K562 (cell line): ENCODE data around the gene CDC37. TPM values are rescaled to one million over a fixed set of nuclear protein-coding genes. Genes with fewer than 3 reads are reported as not detected.

Source experiments
- CREB1 ChIP-seq, 2 experiments: sonication (generic) in 1 of 2; formaldehyde crosslinking in 1 of 2; IDR thresholded peaks; 2 replicates each; pipeline versions ENCODE4 v1.6.1 to v1.8.0; 2012 to 2022; ENCODE audit warnings: inconsistent platforms in 1 of 2, mild to moderate bottlenecking in 1 of 2, missing genetic modification reagents in 1 of 2, moderate library complexity in 1 of 2
- GATAD2A ChIP-seq: fragments of 450-650 bp; IDR thresholded peaks from 2 replicates; pipeline ENCODE4 v1.6.1; 2017
- MTA3 ChIP-seq: fragments of 450-650 bp; formaldehyde crosslinking; IDR thresholded peaks from 2 replicates; pipeline ENCODE4 v1.6.1; 2017; ENCODE audit warnings: mild to moderate bottlenecking, borderline replicate concordance
- POLR2AphosphoS2 ChIP-seq: IDR thresholded peaks from 2 replicates; pipeline ENCODE4 v1.6.1; 2012; ENCODE audit warnings: low read length, improper control_type of control experiment
- RBM17 ChIP-seq: fragments of 200-400 bp; formaldehyde crosslinking; IDR thresholded peaks from 2 replicates; pipeline ENCODE4 v1.6.1; 2017; ENCODE audit warnings: low read depth, mild to moderate bottlenecking, low read length, borderline replicate concordance
- TAF1 ChIP-seq: IDR thresholded peaks from 2 replicates; pipeline ENCODE4 v1.6.1; 2011; ENCODE audit warnings: mild to moderate bottlenecking, low read length, moderate library complexity; ENCODE audit not compliant: insufficient read depth, control insufficient read depth, severe bottlenecking; ENCODE audit errors: extremely low read depth
- ZFPM2 ChIP-seq: fragments of 250-450 bp; sonication (Bioruptor Pico); IDR thresholded peaks from 2 replicates; pipeline ENCODE4 v1.5.1; 2022; ENCODE audit warnings: mild to moderate bottlenecking
- ZNF184 ChIP-seq: sonication (generic); formaldehyde crosslinking; IDR thresholded peaks from 2 replicates; pipeline ENCODE4 v1.5.0; 2020; ENCODE audit warnings: missing genetic modification reagents
- ZNF23 ChIP-seq: fragments of 250-450 bp; sonication (Bioruptor Pico); IDR thresholded peaks from 2 replicates; pipeline ENCODE4 v1.4.0; 2020; ENCODE audit warnings: mild to moderate bottlenecking
- ZNF232 ChIP-seq: sonication (generic); formaldehyde crosslinking; IDR thresholded peaks from 2 replicates; pipeline ENCODE4 v1.8.0; 2022; ENCODE audit warnings: mild to moderate bottlenecking, missing genetic modification reagents
- ZNF431 ChIP-seq: sonication (generic); formaldehyde crosslinking; IDR thresholded peaks from 2 replicates; pipeline ENCODE4 v1.8.0; 2022; ENCODE audit warnings: mild to moderate bottlenecking, missing genetic modification reagents
- polyA plus RNA-seq, 8 experiments: library from polyadenylated mRNA; depleted of rRNA in 4 of 8; stranded (reverse) in 5 of 8; unstranded in 3 of 8; fragments of >200 nt; fragmentation: Nextera tagmentation in 2 of 8; fragmentation: Illumina TruSeq in 1 of 8; extraction: Ambion mirVana in 2 of 8; extraction: Trizol in 1 of 8; gene quantifications; 2 replicates each; pipeline versions ENCODE4 v1.2.1 to v1.2.3, GENCODE V29; 2011 to 2014; ENCODE audit warnings: inconsistent platforms in 1 of 8, missing spikeins in 1 of 8
- total RNA-seq, 7 experiments: library from RNA; depleted of rRNA in 6 of 7; stranded (reverse); fragments of >200 nt in 6 of 7; fragmentation: Illumina TruSeq in 2 of 7; extraction: Trizol in 2 of 7; gene quantifications; 2 replicates each; pipeline versions ENCODE4 v1.2.1 to v1.2.3, GENCODE V29; 2011 to 2021; ENCODE audit warnings: low replicate concordance in 1 of 7
- TF ChIP-seq, protein P1 (sequence below), 2 experiments: IDR thresholded peaks in 1 of 2; conservative IDR thresholded peaks in 1 of 2; 2 replicates each; pipeline ENCODE4 v1.6.1; 2016; ENCODE audit warnings: low read depth in 2 of 2, mild to moderate bottlenecking in 1 of 2, missing compliant biosample characterization in 1 of 2, missing genetic modification characterization in 1 of 2, moderate library complexity in 1 of 2
- TF ChIP-seq, protein P2 (sequence below): fragments of 250-450 bp; sonication (Bioruptor Pico); IDR thresholded peaks from 2 replicates; pipeline ENCODE4 v1.5.0; 2022; ENCODE audit warnings: mild to moderate bottlenecking
- TF ChIP-seq, protein P3 (sequence below), 2 experiments: fragments of 250-450 bp in 1 of 2; fragments of 450-650 bp in 1 of 2; sonication (Bioruptor Pico) in 1 of 2; IDR thresholded peaks; 2 replicates each; pipeline versions ENCODE4 v1.6.1 to v1.8.0; 2016 to 2021; ENCODE audit warnings: mild to moderate bottlenecking in 2 of 2, moderate library complexity in 2 of 2, missing compliant biosample characterization in 1 of 2, missing genetic modification characterization in 1 of 2
- TF ChIP-seq, protein P4 (sequence below): sonication (generic); formaldehyde crosslinking; IDR thresholded peaks from 2 replicates; pipeline ENCODE4 v1.8.1; 2023; ENCODE audit warnings: mild to moderate bottlenecking, missing genetic modification reagents, moderate library complexity
- TF ChIP-seq, protein P5 (sequence below): conservative IDR thresholded peaks from 2 replicates; pipeline ENCODE4 v1.6.1; 2011; ENCODE audit warnings: low read depth, mild to moderate bottlenecking, low read length; ENCODE audit not compliant: control insufficient read depth
- TF ChIP-seq, protein P6 (sequence below): fragments of 450-650 bp; conservative IDR thresholded peaks from 2 replicates; pipeline ENCODE4 v1.6.1; 2016; ENCODE audit warnings: missing genetic modification characterization, low read depth, mild to moderate bottlenecking, control low read depth, missing compliant biosample characterization

Gene CDC37
- total and polyA plus RNA-seq, 9 of the 15 experiments (the other 6 are each of a cell fraction or from before 2014, with no cell fraction given), result 6.6 to 538 (median 227) TPM

DNA sequence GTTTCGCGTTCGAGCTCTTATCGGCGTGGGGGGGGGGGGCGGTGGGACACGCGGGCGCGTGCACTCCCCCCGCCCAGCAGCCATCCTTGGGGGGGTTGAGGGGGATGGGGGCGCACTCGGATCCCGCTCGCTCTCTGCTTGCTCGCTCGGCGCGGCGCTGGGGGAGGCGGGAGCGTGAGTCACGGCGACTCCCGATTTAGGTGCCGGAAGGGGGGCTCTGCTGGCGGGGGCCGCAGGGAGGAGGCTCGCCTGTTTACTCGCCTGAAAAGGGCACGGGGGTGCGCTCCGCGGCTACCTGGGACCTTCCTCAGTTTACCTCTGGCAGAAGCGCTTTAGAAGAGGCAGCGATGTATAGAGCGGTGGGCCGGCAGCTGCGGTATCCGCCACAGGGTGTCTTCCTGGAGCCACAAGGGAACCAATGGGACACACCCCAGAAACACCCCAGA, 15.9 kb upstream of the CDC37 start (continued):
- TF ChIP-seq TAF1 (peak; percentile 40), RBM17 (no peak), GATAD2A (no peak), POLR2AphosphoS2 (no peak), CREB1 (IDR thresholded peaks at IDR 0.05) (peak; percentile 12; the same call in 1 of the 2 replicates), CREB1 (CRISPR knock-in tag; IDR thresholded peaks at IDR 0.05) (no peak), ZNF431 (CRISPR knock-in tag) (no peak), ZNF232 (CRISPR knock-in tag) (no peak), ZNF23 (CRISPR knock-in tag) (no peak), MTA3 (no peak), ZNF184 (CRISPR knock-in tag) (no peak), ZFPM2 (CRISPR knock-in tag) (no peak)
- TF ChIP-seq, protein P1, sequence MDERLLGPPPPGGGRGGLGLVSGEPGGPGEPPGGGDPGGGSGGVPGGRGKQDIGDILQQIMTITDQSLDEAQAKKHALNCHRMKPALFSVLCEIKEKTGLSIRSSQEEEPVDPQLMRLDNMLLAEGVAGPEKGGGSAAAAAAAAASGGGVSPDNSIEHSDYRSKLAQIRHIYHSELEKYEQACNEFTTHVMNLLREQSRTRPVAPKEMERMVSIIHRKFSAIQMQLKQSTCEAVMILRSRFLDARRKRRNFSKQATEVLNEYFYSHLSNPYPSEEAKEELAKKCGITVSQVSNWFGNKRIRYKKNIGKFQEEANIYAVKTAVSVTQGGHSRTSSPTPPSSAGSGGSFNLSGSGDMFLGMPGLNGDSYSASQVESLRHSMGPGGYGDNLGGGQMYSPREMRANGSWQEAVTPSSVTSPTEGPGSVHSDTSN (CRISPR knock-in tag; IDR thresholded peaks at IDR 0.05; ENCODE audit: low read depth), result no peak
- TF ChIP-seq, protein P1 (tag; conservative IDR thresholded peaks at IDR 0.05; ENCODE audit: low read depth), result no peak
- TF ChIP-seq, protein P2, sequence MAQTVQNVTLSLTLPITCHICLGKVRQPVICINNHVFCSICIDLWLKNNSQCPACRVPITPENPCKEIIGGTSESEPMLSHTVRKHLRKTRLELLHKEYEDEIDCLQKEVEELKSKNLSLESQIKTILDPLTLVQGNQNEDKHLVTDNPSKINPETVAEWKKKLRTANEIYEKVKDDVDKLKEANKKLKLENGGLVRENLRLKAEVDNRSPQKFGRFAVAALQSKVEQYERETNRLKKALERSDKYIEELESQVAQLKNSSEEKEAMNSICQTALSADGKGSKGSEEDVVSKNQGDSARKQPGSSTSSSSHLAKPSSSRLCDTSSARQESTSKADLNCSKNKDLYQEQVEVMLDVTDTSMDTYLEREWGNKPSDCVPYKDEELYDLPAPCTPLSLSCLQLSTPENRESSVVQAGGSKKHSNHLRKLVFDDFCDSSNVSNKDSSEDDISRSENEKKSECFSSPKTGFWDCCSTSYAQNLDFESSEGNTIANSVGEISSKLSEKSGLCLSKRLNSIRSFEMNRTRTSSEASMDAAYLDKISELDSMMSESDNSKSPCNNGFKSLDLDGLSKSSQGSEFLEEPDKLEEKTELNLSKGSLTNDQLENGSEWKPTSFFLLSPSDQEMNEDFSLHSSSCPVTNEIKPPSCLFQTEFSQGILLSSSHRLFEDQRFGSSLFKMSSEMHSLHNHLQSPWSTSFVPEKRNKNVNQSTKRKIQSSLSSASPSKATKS, result no peak
- TF ChIP-seq, protein P3, sequence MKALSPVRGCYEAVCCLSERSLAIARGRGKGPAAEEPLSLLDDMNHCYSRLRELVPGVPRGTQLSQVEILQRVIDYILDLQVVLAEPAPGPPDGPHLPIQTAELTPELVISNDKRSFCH (CRISPR knock-in tag; IDR thresholded peaks at IDR 0.05), result no peak
- TF ChIP-seq, protein P3 (tag; IDR thresholded peaks at IDR 0.05), result no peak
- TF ChIP-seq, protein P4, sequence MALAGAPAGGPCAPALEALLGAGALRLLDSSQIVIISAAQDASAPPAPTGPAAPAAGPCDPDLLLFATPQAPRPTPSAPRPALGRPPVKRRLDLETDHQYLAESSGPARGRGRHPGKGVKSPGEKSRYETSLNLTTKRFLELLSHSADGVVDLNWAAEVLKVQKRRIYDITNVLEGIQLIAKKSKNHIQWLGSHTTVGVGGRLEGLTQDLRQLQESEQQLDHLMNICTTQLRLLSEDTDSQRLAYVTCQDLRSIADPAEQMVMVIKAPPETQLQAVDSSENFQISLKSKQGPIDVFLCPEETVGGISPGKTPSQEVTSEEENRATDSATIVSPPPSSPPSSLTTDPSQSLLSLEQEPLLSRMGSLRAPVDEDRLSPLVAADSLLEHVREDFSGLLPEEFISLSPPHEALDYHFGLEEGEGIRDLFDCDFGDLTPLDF, result no peak
- TF ChIP-seq, protein P5, sequence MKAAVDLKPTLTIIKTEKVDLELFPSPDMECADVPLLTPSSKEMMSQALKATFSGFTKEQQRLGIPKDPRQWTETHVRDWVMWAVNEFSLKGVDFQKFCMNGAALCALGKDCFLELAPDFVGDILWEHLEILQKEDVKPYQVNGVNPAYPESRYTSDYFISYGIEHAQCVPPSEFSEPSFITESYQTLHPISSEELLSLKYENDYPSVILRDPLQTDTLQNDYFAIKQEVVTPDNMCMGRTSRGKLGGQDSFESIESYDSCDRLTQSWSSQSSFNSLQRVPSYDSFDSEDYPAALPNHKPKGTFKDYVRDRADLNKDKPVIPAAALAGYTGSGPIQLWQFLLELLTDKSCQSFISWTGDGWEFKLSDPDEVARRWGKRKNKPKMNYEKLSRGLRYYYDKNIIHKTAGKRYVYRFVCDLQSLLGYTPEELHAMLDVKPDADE, result 0 out of 2 replicates have a peak, but pooled peaks have one; percentile 26
- TF ChIP-seq, protein P6, sequence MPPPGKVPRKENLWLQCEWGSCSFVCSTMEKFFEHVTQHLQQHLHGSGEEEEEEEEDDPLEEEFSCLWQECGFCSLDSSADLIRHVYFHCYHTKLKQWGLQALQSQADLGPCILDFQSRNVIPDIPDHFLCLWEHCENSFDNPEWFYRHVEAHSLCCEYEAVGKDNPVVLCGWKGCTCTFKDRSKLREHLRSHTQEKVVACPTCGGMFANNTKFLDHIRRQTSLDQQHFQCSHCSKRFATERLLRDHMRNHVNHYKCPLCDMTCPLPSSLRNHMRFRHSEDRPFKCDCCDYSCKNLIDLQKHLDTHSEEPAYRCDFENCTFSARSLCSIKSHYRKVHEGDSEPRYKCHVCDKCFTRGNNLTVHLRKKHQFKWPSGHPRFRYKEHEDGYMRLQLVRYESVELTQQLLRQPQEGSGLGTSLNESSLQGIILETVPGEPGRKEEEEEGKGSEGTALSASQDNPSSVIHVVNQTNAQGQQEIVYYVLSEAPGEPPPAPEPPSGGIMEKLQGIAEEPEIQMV (tag), result no peak
